GM23248 (cell line): ENCODE measurements around the gene ARNT2. TPM values are rescaled to one million over a fixed set of nuclear protein-coding genes. Genes with fewer than 3 reads are reported as not detected.

Experiments
- DNase-seq: peaks from one replicate; pipeline ENCODE4 v3.0.0-alpha.2; 2015
- H2AFZ ChIP-seq: fragments of 200-600 bp; sonication (generic); 2 replicates; pipeline ENCODE4 v1.6.1; 2016; ENCODE audit warnings: antibody characterized with exemption
- H3F3A ChIP-seq: fragments of 200-600 bp; sonication (generic); 2 replicates; pipeline ENCODE4 v1.6.1; 2016; ENCODE audit warnings: mild to moderate bottlenecking, antibody characterized with exemption, mixed run types; ENCODE audit not compliant: insufficient read depth
- H3K27ac ChIP-seq: fragments of 200-600 bp; sonication (generic); 2 replicates; pipeline ENCODE4 v1.5.1; 2016; ENCODE audit warnings: mild to moderate bottlenecking
- H3K27me3 ChIP-seq: fragments of 200-600 bp; sonication (generic); replicated peaks from 2 replicates; pipeline ENCODE4 v1.6.1; 2016; ENCODE audit warnings: mild to moderate bottlenecking; ENCODE audit not compliant: insufficient read depth
- H3K36me3 ChIP-seq: fragments of 200-600 bp; sonication (generic); 2 replicates; pipeline ENCODE4 v1.6.1; 2016; ENCODE audit warnings: low read depth, mild to moderate bottlenecking
- H3K4me1 ChIP-seq: fragments of 200-600 bp; sonication (generic); 2 replicates; pipeline ENCODE4 v1.6.1; 2016; ENCODE audit warnings: mild to moderate bottlenecking; ENCODE audit not compliant: insufficient read depth
- H3K4me2 ChIP-seq: fragments of 200-600 bp; sonication (generic); one replicate; pipeline ENCODE4 v1.6.1; 2016; ENCODE audit warnings: mild to moderate bottlenecking; ENCODE audit not compliant: unreplicated experiment
- H3K4me3 ChIP-seq: fragments of 200-600 bp; sonication (generic); 2 replicates; pipeline ENCODE4 v1.5.1; 2016; ENCODE audit warnings: mild to moderate bottlenecking
- H3K79me2 ChIP-seq: fragments of 200-600 bp; sonication (generic); 2 replicates; pipeline ENCODE4 v1.6.1; 2016; ENCODE audit warnings: mild to moderate bottlenecking; ENCODE audit not compliant: insufficient read depth
- H3K9ac ChIP-seq: fragments of 200-600 bp; sonication (generic); 2 replicates; pipeline ENCODE4 v1.6.1; 2016; ENCODE audit warnings: mild to moderate bottlenecking
- H3K9me2 ChIP-seq: fragments of 200-600 bp; sonication (generic); 2 replicates; pipeline ENCODE4 v1.6.1; 2016; ENCODE audit warnings: mixed run types, mild to moderate bottlenecking, moderate library complexity; ENCODE audit not compliant: insufficient read depth
- H3K9me3 ChIP-seq: fragments of 200-600 bp; sonication (generic); one replicate; pipeline ENCODE4 v1.6.1; 2017; ENCODE audit warnings: low read depth
- H4K20me1 ChIP-seq: fragments of 200-600 bp; sonication (generic); 2 replicates; pipeline ENCODE4 v1.6.0; 2016; ENCODE audit not compliant: insufficient read depth
- EZH2 ChIP-seq: fragments of 200-600 bp; sonication (generic); IDR thresholded peaks from 2 replicates; pipeline ENCODE4 v1.6.1; 2018; ENCODE audit warnings: antibody characterized with exemption, mild to moderate bottlenecking; ENCODE audit not compliant: insufficient read depth, poor library complexity, severe bottlenecking
- EZH2phosphoT487 ChIP-seq: fragments of 200-600 bp; sonication (generic); IDR thresholded peaks from 2 replicates; pipeline ENCODE4 v1.6.1; 2018; ENCODE audit warnings: antibody characterized with exemption, moderate library complexity, mild to moderate bottlenecking, low read depth; ENCODE audit not compliant: insufficient read depth
- WGBS, 2 experiments: methylation state at CpG; one replicate each; pipeline ENCODE4 v1.1.6; 2015 to 2017; ENCODE audit warnings: low lambda C conversion rate in 2 of 2, low coverage in 1 of 2; ENCODE audit errors: missing lambda C conversion rate in 2 of 2; 5-methylcytosine and 5-hydroxymethylcytosine counted together
- in situ Hi-C: fragments of 300-500 bp; cut with MboI; formaldehyde crosslinking; loops from 2 replicates; pipeline ENCODE4 v1.15.0; 2020
- polyA plus RNA-seq: library from polyadenylated mRNA; unstranded; fragments of >200 nt; fragmentation: Nextera tagmentation; extraction: Ambion mirVana; gene quantifications from 2 replicates; pipeline ENCODE4 v1.2.1, GENCODE V29; 2016
- total RNA-seq: library from RNA; depleted of rRNA; stranded (reverse); fragments of >200 nt; shearing (Covaris generic); gene quantifications from 2 replicates; pipeline ENCODE4 v1.2.3, GENCODE V29; 2014

The ARNT2 gene
- total and polyA plus RNA-seq, 2 experiments from 2014 or later = 9.3 to 23.5 TPM

DNA sequence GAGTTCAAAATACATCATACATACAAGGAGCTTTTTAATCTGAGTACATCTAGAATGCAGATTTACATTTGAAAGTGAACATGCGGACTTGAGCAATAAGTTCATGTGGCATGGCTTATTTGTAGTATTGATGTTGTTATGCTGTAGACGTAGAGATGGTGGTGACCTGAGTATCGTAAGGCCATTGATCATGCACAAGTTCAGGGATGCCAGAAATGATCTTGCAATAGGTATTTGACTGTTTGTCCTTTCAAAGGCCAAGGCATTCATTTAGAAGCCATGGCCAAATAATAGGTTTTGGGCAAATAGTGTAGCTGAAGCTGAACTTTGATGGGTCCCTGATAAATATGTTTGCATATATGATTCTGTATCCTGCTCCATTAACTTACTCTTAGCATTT lies 35.0 kb downstream of the ARNT2 start:
- WGBS, 2 experiments = 96 to 97% methylated on average over 3 of the region's 3 CpGs
- no peak for DNase-seq
- in situ Hi-C loops = no loop called here
- Histone ChIP-seq H3K27ac (no peak overlapping the region), H3K4me1 (peaks cover 9% of the 10 kb centered on the region), H4K20me1 (no peaks in the 10 kb centered on the region), H3K27me3 (no peaks in the 10 kb centered on the region), H3K9me2 (no peaks in the 10 kb centered on the region), H3K36me3 (no peaks in the 10 kb centered on the region), H3K79me2 (no peaks in the 10 kb centered on the region), H3K4me2 (no peak overlapping the region), H3K9ac (no peak overlapping the region), H2AFZ (no peak overlapping the region), H3K9me3 (no peaks in the 10 kb centered on the region), H3K4me3 (no peak overlapping the region), H3F3A (0 out of 2 replicates have a peak, but pooled peaks cover 4% of the 10 kb centered on the region)
- no peak for TF ChIP-seq EZH2
- TF ChIP-seq EZH2phosphoT487 = no peak

GRCh38 chr15:80440024-80440423 lies 35.8 kb downstream of the ARNT2 start:
- WGBS, 2 experiments = 77 to 81% methylated on average over 3 of the region's 3 CpGs
- in situ Hi-C loops = no loop called here
- no peak overlapping the region for H3K9ac ChIP-seq

GRCh38 chr15:80441041-80441440 lies 36.9 kb downstream of the ARNT2 start:
- Histone ChIP-seq H3K9me3 (no peaks in the 10 kb centered on the region), H3K4me2 (no peak overlapping the region), H3K9ac (no peak overlapping the region), H4K20me1 (no peaks in the 10 kb centered on the region), H2AFZ (no peak overlapping the region), H3F3A (0 out of 2 replicates have a peak, but pooled peaks cover 4% of the 10 kb centered on the region), H3K4me3 (no peak overlapping the region), H3K27ac (no peak overlapping the region), H3K4me1 (peaks cover 9% of the 10 kb centered on the region), H3K79me2 (no peaks in the 10 kb centered on the region), H3K36me3 (no peaks in the 10 kb centered on the region), H3K27me3 (no peaks in the 10 kb centered on the region), H3K9me2 (no peaks in the 10 kb centered on the region)
- in situ Hi-C loops = no loop called here
- no peak for TF ChIP-seq EZH2phosphoT487
- TF ChIP-seq EZH2 = no peak
- DNase-seq = no peak
- 90 to 97% methylated on average over 3 of the region's 3 CpGs for WGBS, 2 experiments

More at GRCh38 chr15:80440024-80440423, 35.8 kb downstream of the ARNT2 start:
- no peaks in the 10 kb centered on the region for H3K9me2 ChIP-seq
- no peak for TF ChIP-seq EZH2phosphoT487
- TF ChIP-seq EZH2 = no peak
- H3K4me1 ChIP-seq = peaks cover 9% of the 10 kb centered on the region
- no peak overlapping the region for H3K27ac ChIP-seq
- no peaks in the 10 kb centered on the region for H3K79me2 ChIP-seq
- no peak for DNase-seq
- H3K4me2 ChIP-seq = no peak overlapping the region
- no peaks in the 10 kb centered on the region for H3K36me3 ChIP-seq
- H3K4me3 ChIP-seq = no peak overlapping the region
- no peaks in the 10 kb centered on the region for H4K20me1 ChIP-seq
- H3K27me3 ChIP-seq = no peaks in the 10 kb centered on the region
- H3F3A ChIP-seq = 0 out of 2 replicates have a peak, but pooled peaks cover 4% of the 10 kb centered on the region
- no peak overlapping the region for H2AFZ ChIP-seq
- no peaks in the 10 kb centered on the region for H3K9me3 ChIP-seq

DNA sequence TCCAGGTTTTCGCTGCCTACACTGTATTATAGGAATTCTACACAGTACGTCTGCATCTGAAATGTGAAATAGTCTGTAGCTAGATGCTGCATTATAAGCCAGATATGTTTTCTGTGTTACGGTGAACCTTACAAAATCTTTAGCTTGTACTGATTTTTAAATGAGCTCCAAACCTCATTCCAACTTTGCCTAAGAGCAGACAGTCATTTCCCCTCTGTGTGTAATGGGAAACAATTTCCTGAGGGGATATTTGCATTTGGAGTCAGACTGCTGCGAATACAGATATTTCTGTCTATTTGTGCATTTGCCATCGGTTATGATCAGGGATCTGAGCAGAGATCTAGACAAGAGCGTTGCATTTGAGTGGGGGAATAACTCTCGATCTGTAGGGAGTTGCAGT lies 37.5 kb downstream of the ARNT2 start:
- WGBS, 2 experiments = 74 to 75% methylated on average over 7 of the region's 7 CpGs
- in situ Hi-C loops = no loop called here
- Histone ChIP-seq H3K79me2 (no peaks in the 10 kb centered on the region), H3K4me1 (peaks cover 4% of the 10 kb centered on the region; the same call in 1 of the 2 replicates), H4K20me1 (no peaks in the 10 kb centered on the region), H3K27ac (no peak overlapping the region), H3K9ac (no peak overlapping the region), H3K4me2 (no peak overlapping the region), H2AFZ (no peak overlapping the region), H3K36me3 (no peaks in the 10 kb centered on the region), H3K9me2 (no peaks in the 10 kb centered on the region), H3K4me3 (no peak overlapping the region), H3K27me3 (no peaks in the 10 kb centered on the region), H3K9me3 (no peaks in the 10 kb centered on the region), H3F3A (0 out of 2 replicates have a peak, but pooled peaks cover 4% of the 10 kb centered on the region)
- TF ChIP-seq EZH2phosphoT487 (no peak), EZH2 (no peak)
- no peak for DNase-seq
